OCI-LY7 (cell line): Measurements from ENCODE around the gene MZT1. TPM values are rescaled to one million over a fixed set of nuclear protein-coding genes. Genes with fewer than 3 reads are reported as not detected.

Source experiments
- BruUV-seq: library from RNA; stranded (reverse); fragments of 400-500 nt; replicated peaks from 2 replicates; lab custom pipeline; 2021; lab: Mats Ljungman, UMichigan
- CTCF ChIA-PET: fragments of 300-600 bp; sonication (Branson Sonifier 250); formaldehyde crosslinking; loops from one replicate; lab custom pipeline; 2022; ENCODE audit warnings: antibody characterized with exemption; ENCODE audit not compliant: unreplicated experiment; lab: Charles Lee
- POLR2A ChIA-PET: fragments of 300-600 bp; sonication (Branson Sonifier 250); formaldehyde crosslinking; loops from one replicate; lab custom pipeline; 2022; ENCODE audit warnings: antibody characterized with exemption; lab: Charles Lee
- DNase-seq: peaks from one replicate; pipeline ENCODE4 v3.0.0-alpha.2; 2015; ENCODE audit warnings: low spot score
- H2AFZ ChIP-seq: fragments of 200-600 bp; sonication (generic), shearing (Covaris generic); 2 replicates; pipeline ENCODE4 v1.6.1; 2014; ENCODE audit warnings: mild to moderate bottlenecking, antibody characterized with exemption, low read length, moderate library complexity
- H3K27ac ChIP-seq: fragments of 200-600 bp; sonication (generic); 2 replicates; pipeline ENCODE4 v1.5.1; 2014; ENCODE audit warnings: mixed run types, low read depth, mild to moderate bottlenecking, moderate library complexity, low read length, inconsistent platforms; ENCODE audit not compliant: poor library complexity, severe bottlenecking
- H3K36me3 ChIP-seq: fragments of 200-600 bp; sonication (generic); 2 replicates; pipeline ENCODE4 v1.6.1; 2014; ENCODE audit warnings: mild to moderate bottlenecking, antibody characterized with exemption, low read length, moderate library complexity, mixed read lengths; ENCODE audit not compliant: insufficient read depth
- H3K4me1 ChIP-seq: fragments of 200-600 bp; sonication (generic); 2 replicates; pipeline ENCODE4 v1.5.1; 2014; ENCODE audit warnings: mild to moderate bottlenecking, low read length; ENCODE audit not compliant: insufficient read depth, poor library complexity, severe bottlenecking
- H3K4me2 ChIP-seq: fragments of 200-600 bp; sonication (generic); 2 replicates; pipeline ENCODE4 v1.6.1; 2014; ENCODE audit warnings: mild to moderate bottlenecking, low read length
- H3K4me3 ChIP-seq: fragments of 200-600 bp; sonication (generic); 2 replicates; pipeline ENCODE4 v1.5.1; 2014; ENCODE audit warnings: mild to moderate bottlenecking, low read depth, low read length; ENCODE audit not compliant: poor library complexity, severe bottlenecking
- H3K79me2 ChIP-seq: fragments of 200-600 bp; sonication (generic); 2 replicates; pipeline ENCODE4 v1.6.1; 2016; ENCODE audit warnings: low read depth, mild to moderate bottlenecking, low read length, moderate library complexity, mixed read lengths; ENCODE audit not compliant: insufficient read depth
- H3K9me2 ChIP-seq: fragments of 200-600 bp; sonication (generic); 2 replicates; pipeline ENCODE4 v1.6.1; 2016; ENCODE audit warnings: mild to moderate bottlenecking, low read length, mixed read lengths; ENCODE audit not compliant: insufficient read depth
- H3K9me3 ChIP-seq: fragments of 200-600 bp; sonication (generic); 2 replicates; pipeline ENCODE4 v1.6.1; 2014; ENCODE audit warnings: mild to moderate bottlenecking, mixed run types, low read length, mixed read lengths
- H4K20me1 ChIP-seq: fragments of 200-600 bp; sonication (generic); 2 replicates; pipeline ENCODE4 v1.6.1; 2014; ENCODE audit warnings: mild to moderate bottlenecking, antibody characterized with exemption, low read length, moderate library complexity, mixed read lengths; ENCODE audit not compliant: insufficient read depth
- CTCF ChIP-seq: fragments of 200-600 bp; sonication (generic); conservative IDR thresholded peaks from 2 replicates; pipeline ENCODE4 v1.5.1; 2014; ENCODE audit warnings: mild to moderate bottlenecking, antibody characterized with exemption, low read length, moderate library complexity, mixed read lengths
- EZH2phosphoT487 ChIP-seq: fragments of 200-600 bp; sonication (generic); IDR thresholded peaks from 2 replicates; pipeline ENCODE4 v1.6.1; 2018; ENCODE audit warnings: low read depth, borderline replicate concordance, mild to moderate bottlenecking, mixed run types, antibody characterized with exemption, low read length, moderate library complexity, mixed read lengths
- intact Hi-C: fragments of 100-400 bp; cut with micrococcal nuclease; formaldehyde crosslinking; loops from one replicate; pipeline ENCODE4 v1.10.0; 2022; ENCODE audit not compliant: unreplicated experiment
- total RNA-seq, 2 experiments: library from RNA; depleted of rRNA in 1 of 2; stranded (reverse); fragments of >200 nt in 1 of 2; shearing (Covaris generic) in 1 of 2; gene quantifications; 2 replicates each; pipeline ENCODE4 v1.2.3, GENCODE V29; 2014 to 2022

MZT1 gene
- total RNA-seq, 2 experiments from 2014 or later = 43.3 to 50.7 TPM

DNA sequence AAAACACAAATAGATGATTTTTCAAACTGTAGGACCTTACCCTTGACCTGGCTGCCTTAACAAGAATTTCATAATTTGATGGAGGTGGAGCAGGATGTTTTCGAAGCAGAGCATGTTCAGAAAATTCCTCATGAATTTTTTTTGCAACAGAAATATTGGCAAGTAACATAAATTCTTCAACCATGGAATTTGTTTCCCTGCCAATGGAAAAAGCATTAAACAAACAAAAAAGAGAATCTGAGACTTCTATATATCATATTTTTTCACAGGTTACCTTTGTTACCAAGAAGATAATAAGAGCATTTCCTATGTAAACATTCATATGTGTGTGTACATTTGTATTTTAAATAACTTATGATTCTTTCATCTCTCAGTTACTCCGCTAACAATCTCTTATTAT lies 36.0 kb upstream of the MZT1 start:
- H3K36me3 ChIP-seq = peaks cover 100% of the 10 kb centered on the region
- intact Hi-C loops = no loop called here
- H4K20me1 ChIP-seq = peaks cover 5% of the 10 kb centered on the region; the same call in 1 of the 2 replicates
- POLR2A ChIA-PET = no interaction called here
- TF ChIP-seq EZH2phosphoT487 = no peak
- no peak for TF ChIP-seq CTCF
- no peak overlapping the region for H3K4me2 ChIP-seq
- no peak overlapping the region for H3K4me3 ChIP-seq
- peaks cover 12% of the 10 kb centered on the region for H3K4me1 ChIP-seq
- H3K9me2 ChIP-seq = no peaks in the 10 kb centered on the region
- CTCF ChIA-PET = no interaction called here
- no TSS peak for BruUV-seq
- no peak overlapping the region for H3K27ac ChIP-seq
- DNase-seq = no peak
- no peak overlapping the region for H2AFZ ChIP-seq
- H3K79me2 ChIP-seq = no peaks in the 10 kb centered on the region; the same call in 1 of the 2 replicates
- H3K9me3 ChIP-seq = no peaks in the 10 kb centered on the region

DNA sequence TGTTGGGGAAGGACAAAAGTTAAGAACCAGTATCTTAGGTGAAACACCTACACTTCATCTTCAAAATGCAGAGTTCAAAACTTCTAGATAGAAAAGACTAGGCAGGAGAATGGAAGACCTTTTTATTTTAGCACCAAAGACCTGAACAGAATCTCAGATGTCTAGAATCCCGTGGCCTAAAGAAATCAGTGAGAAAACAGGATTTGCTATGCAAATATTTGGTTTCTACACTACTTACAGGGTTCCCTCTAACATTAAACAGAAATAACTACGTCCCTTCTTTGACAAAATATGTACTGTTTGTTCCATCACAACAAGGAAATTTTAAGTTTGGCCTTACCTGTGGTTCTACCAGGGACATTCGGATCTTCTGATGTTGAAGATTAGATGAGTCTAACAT lies 32.8 kb upstream of the MZT1 start:
- ChIA-PET CTCF (no interaction called here), POLR2A (no interaction called here)
- BruUV-seq = no TSS peak
- intact Hi-C loops = no loop called here
- Histone ChIP-seq H4K20me1 (peaks cover 4% of the 10 kb centered on the region), H3K36me3 (peaks cover 99% of the 10 kb centered on the region), H3K9me2 (no peaks in the 10 kb centered on the region), H3K4me3 (no peak overlapping the region), H3K4me2 (no peak overlapping the region), H3K27ac (no peak overlapping the region), H2AFZ (no peak overlapping the region), H3K4me1 (peaks cover 12% of the 10 kb centered on the region), H3K9me3 (no peaks in the 10 kb centered on the region), H3K79me2 (no peaks in the 10 kb centered on the region; the same call in 1 of the 2 replicates)
- DNase-seq = no peak
- TF ChIP-seq EZH2phosphoT487 (no peak), CTCF (no peak)

- Histone ChIP-seq H3K4me1 (peaks cover 12% of the 10 kb centered on the region), H3K27ac (no peak overlapping the region), H3K9me2 (no peaks in the 10 kb centered on the region), H3K79me2 (peaks cover 10% of the 10 kb centered on the region; the same call in 1 of the 2 replicates), H4K20me1 (peaks cover 10% of the 10 kb centered on the region), H3K9me3 (no peaks in the 10 kb centered on the region), H3K4me2 (no peak overlapping the region), H3K36me3 (peaks cover 97% of the 10 kb centered on the region), H2AFZ (no peak overlapping the region), H3K4me3 (no peak overlapping the region)
- ChIA-PET POLR2A (interaction anchor here (0.6 to 1.8 kb wide), 3 partner anchors 10 to 29 kb away, joined by 3 to 5 read pairs (median 4); no protein-coding TSS in a partner anchor), CTCF (no interaction called here)
- TF ChIP-seq EZH2phosphoT487 (no peak), CTCF (no peak)
- DNase-seq = no peak
- intact Hi-C loops = no loop called here
- BruUV-seq = no TSS peak
Observed at GRCh38 chr13:72757792-72758535, 30.5 kb upstream of the MZT1 start.
